ENCODE measurements around the gene FAS.

DNA sequence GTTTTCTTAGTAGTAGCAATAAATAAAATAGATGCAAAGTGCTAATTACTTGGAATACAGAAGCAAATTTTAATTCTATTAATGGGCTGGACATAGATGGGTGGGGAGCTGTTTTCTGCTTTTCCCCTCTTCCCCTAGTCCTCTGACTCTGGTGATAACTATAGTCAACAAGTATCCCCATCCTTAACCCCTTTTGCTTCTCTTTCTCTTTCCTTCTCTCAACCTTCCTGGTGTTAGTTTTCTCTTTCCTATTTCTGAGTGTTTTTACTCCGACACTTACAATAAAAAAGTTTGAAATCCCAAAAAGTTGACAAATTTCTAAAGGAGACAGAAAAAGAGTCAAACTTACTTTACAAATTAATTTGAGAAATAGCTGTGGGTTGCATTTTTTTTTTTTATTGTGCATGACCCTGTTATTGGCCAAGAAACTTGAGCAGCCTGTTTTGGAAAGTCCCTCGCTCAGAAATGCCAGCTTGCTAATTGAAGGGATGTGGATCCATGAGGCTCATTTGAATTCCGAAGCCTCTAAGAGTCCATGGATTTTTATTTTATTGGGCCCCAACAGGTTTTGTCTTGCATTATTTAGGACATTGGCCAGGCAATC lies 2.4 kb downstream of the FAS start:
- TF ChIP-seq CTCF (conservative IDR thresholded peaks at IDR 0.05), result no peak
- TF ChIP-seq EZH2 (IDR thresholded peaks at IDR 0.05; ENCODE audit: low read depth), result no peak
